ENCODE measurements around the gene CACNA1F. TPM values are rescaled to one million over a fixed set of nuclear protein-coding genes. Genes with fewer than 3 reads are reported as not detected.

CACNA1F gene
- total RNA-seq, result under 1 TPM; 0.06 to 0.42 TPM
- under 1 TPM; 0.03 to 0.38 TPM for polyA plus RNA-seq
- long read RNA-seq, donor 1, result 0 reads
- long read RNA-seq, donor 2, result 0 reads

DNA sequence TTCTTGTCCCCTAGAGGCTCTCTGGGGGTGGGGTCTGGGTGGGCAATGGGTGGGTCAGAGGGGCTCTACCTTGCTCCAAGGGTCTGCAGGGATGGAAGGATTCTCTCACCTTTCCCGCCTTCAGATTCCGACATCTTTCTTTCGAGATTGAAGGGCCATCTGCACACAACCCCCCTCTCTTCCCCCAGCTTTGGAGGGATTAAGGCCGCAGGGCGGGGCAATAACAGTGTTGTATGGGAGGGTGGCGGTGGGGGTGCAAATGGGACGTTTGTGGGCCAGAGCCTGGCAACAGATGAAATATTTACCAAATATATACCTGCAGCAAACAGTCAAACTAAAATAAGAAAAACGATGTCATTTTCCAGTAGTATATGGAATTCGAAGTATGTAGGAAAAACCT lies at the start of gene CACNA1F:
CACNA1F (minus strand) TSS at position 165 of the 400 bp plus-strand sequence; CDS start at position 134, 31 bp downstream.
- Histone ChIP-seq H3K27me3 (ENCODE audit: control insufficient read depth in 1 of 2, insufficient read depth in 2 of 2, low read length in 1 of 2) (no peaks in the 10 kb centered on the region), H3K9me3 (ENCODE audit: control insufficient read depth, low read length) (no peaks in the 10 kb centered on the region), H3K4me3 (ENCODE audit: low read length in 2 of 2) (no peak within 1 kb of the TSS), H3K4me1 (ENCODE audit: control insufficient read depth in 1 of 2, insufficient read depth in 2 of 2, low read length in 2 of 2) (no peaks in the 10 kb centered on the region), H3K27ac (ENCODE audit: low read depth in 1 of 2, low read length in 2 of 2) (no peak within 1 kb of the TSS), H3K36me3 (ENCODE audit: control insufficient read depth in 1 of 2, insufficient read depth in 2 of 2, low read length in 1 of 2) (no peaks in the 10 kb centered on the region)
- ATAC-seq (ENCODE audit: low FRiP score) (no peak), DNase-seq (peak in 1 of 2 donors; percentile 30)
- intact Hi-C loops (cut with DNase I), result no loop called here
- WGBS, 2 donors, result 81 to 88% methylated on average over 9 of the region's 9 CpGs

DNA sequence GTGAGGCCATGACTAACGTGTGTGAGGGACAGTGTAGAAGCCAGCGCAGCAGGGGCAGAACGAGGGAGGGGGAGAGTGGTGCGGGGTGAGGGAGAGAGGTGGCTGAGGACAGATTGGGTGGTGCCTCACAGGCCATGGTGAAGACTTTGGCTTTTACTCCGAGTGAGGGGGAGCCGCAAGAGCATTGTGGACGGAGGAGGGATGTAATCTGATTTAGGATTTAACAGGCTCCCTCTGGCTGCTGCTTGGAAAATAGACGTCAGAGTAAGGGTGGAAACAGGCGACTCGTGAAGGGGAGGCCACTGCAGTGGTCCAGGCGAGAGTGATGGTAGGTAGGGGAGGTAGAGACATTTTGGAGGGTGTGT lies 49.5 kb upstream of the CACNA1F start:
- intact Hi-C loops (cut with DNase I), result no loop called here
- no peaks in the 10 kb centered on the region for H3K9me3 ChIP-seq (ENCODE audit: control insufficient read depth, low read length)

DNA sequence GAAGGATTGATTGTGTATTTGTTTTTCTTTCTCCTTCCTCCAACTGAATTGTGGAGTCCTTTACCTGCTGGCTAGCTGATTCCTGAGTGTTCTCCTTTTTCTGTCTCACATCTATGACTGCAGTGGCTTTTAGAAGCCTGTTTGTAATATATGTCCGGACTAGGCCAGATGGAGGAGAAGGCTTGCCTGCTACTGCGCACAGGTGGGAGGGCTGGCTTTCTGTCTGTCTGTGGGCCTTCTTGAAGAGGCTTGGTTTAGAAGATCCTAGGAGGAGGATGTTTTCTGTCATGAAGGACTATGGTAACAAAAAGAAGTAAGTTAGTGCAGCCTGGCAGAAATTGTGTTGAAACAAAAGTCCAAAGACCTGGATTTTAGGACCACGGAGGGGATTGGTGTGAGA lies 44.9 kb upstream of the CACNA1F start:
- DNase-seq (no peak), ATAC-seq (ENCODE audit: low FRiP score) (no peak)
- no peaks in the 10 kb centered on the region for H3K9me3 ChIP-seq (ENCODE audit: control insufficient read depth, low read length)
- H3K27me3 ChIP-seq (ENCODE audit: control insufficient read depth in 1 of 2, insufficient read depth in 2 of 2, low read length in 1 of 2), result no peaks in the 10 kb centered on the region
- peaks cover 0 to 2% of the 10 kb centered on the region in 2 donors for H3K4me1 ChIP-seq (ENCODE audit: control insufficient read depth in 1 of 2, insufficient read depth in 2 of 2, low read length in 2 of 2)
- 83 to 91% methylated on average over 3 of the region's 3 CpGs for WGBS, 2 donors
- H3K4me3 ChIP-seq (ENCODE audit: low read length in 2 of 2), result no peak overlapping the region
- no peaks in the 10 kb centered on the region for H3K36me3 ChIP-seq (ENCODE audit: control insufficient read depth in 1 of 2, insufficient read depth in 2 of 2, low read length in 1 of 2)
- no peak overlapping the region for H3K27ac ChIP-seq (ENCODE audit: low read depth in 1 of 2, low read length in 2 of 2)
- intact Hi-C loops (cut with DNase I), result no loop called here

More for the DNA sequence above, 49.5 kb upstream of the CACNA1F start:
- no peak overlapping the region for H3K4me3 ChIP-seq (ENCODE audit: low read length in 2 of 2)
- H3K27me3 ChIP-seq (ENCODE audit: control insufficient read depth in 1 of 2, insufficient read depth in 2 of 2, low read length in 1 of 2), result no peaks in the 10 kb centered on the region
- WGBS, 2 donors, result 13 to 18% methylated on average over 11 of the region's 11 CpGs
- H3K36me3 ChIP-seq (ENCODE audit: control insufficient read depth in 1 of 2, insufficient read depth in 2 of 2, low read length in 1 of 2), result no peaks in the 10 kb centered on the region
- DNase-seq, result no peak
- ATAC-seq (ENCODE audit: low FRiP score), result peak; percentile 65
- no peak overlapping the region for H3K27ac ChIP-seq (ENCODE audit: low read depth in 1 of 2, low read length in 2 of 2)
- no peaks in the 10 kb centered on the region for H3K4me1 ChIP-seq (ENCODE audit: control insufficient read depth in 1 of 2, insufficient read depth in 2 of 2, low read length in 2 of 2)

DNA sequence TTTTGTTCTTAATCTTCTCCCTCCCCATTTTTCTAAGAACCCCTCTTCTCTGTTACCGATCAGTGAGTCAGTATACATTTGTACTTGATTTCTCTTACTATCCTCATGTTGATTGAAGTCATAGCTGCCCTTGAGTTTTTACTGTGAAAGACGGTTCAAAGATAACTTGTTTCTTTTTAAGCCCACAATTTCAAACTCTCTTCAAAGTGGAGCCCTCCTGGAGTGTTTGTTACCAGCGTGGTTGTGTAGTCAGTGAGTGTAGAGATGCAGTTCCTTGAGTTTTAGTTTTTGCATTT lies 44.3 kb upstream of the CACNA1F start:
- intact Hi-C loops (cut with DNase I), result no loop called here
- ATAC-seq (ENCODE audit: low FRiP score), result no peak
- WGBS, 2 donors, result 56 to 70% methylated on average over 3 of the region's 3 CpGs

GRCh38 chrX:49276671-49277534 lies 43.8 kb upstream of the CACNA1F start:
- Histone ChIP-seq H3K36me3 (ENCODE audit: control insufficient read depth in 1 of 2, insufficient read depth in 2 of 2, low read length in 1 of 2) (no peaks in the 10 kb centered on the region), H3K9me3 (ENCODE audit: control insufficient read depth, low read length) (no peaks in the 10 kb centered on the region), H3K27ac (ENCODE audit: low read depth in 1 of 2, low read length in 2 of 2) (peak overlapping the region; percentile 30 to 33), H3K4me3 (ENCODE audit: low read length in 2 of 2) (no peak overlapping the region), H3K27me3 (ENCODE audit: control insufficient read depth in 1 of 2, insufficient read depth in 2 of 2, low read length in 1 of 2) (no peaks in the 10 kb centered on the region), H3K4me1 (ENCODE audit: control insufficient read depth in 1 of 2, insufficient read depth in 2 of 2, low read length in 2 of 2) (peaks cover 0 to 2% of the 10 kb centered on the region in 2 donors)
- 38 to 42% methylated on average over 19 of the region's 19 CpGs for WGBS, 2 donors
- DNase-seq, result no peak
- ATAC-seq (ENCODE audit: low FRiP score), result no peak
- intact Hi-C loops (cut with DNase I), result no loop called here

More for the DNA sequence above, 44.3 kb upstream of the CACNA1F start:
- no peaks in the 10 kb centered on the region for H3K9me3 ChIP-seq (ENCODE audit: control insufficient read depth, low read length)
- peak overlapping the region in 1 of 2 donors; percentile 33 for H3K27ac ChIP-seq (ENCODE audit: low read depth in 1 of 2, low read length in 2 of 2)
- no peaks in the 10 kb centered on the region for H3K36me3 ChIP-seq (ENCODE audit: control insufficient read depth in 1 of 2, insufficient read depth in 2 of 2, low read length in 1 of 2)
- no peak overlapping the region for H3K4me3 ChIP-seq (ENCODE audit: low read length in 2 of 2)
- H3K4me1 ChIP-seq (ENCODE audit: control insufficient read depth in 1 of 2, insufficient read depth in 2 of 2, low read length in 2 of 2), result peaks cover 0 to 2% of the 10 kb centered on the region in 2 donors
- no peaks in the 10 kb centered on the region for H3K27me3 ChIP-seq (ENCODE audit: control insufficient read depth in 1 of 2, insufficient read depth in 2 of 2, low read length in 1 of 2)
- DNase-seq, result no peak

GRCh38 chrX:49276207-49276606 lies 43.1 kb upstream of the CACNA1F start:
- Histone ChIP-seq H3K27me3 (ENCODE audit: control insufficient read depth in 1 of 2, insufficient read depth in 2 of 2, low read length in 1 of 2) (no peaks in the 10 kb centered on the region), H3K9me3 (ENCODE audit: control insufficient read depth, low read length) (no peaks in the 10 kb centered on the region), H3K36me3 (ENCODE audit: control insufficient read depth in 1 of 2, insufficient read depth in 2 of 2, low read length in 1 of 2) (no peaks in the 10 kb centered on the region), H3K27ac (ENCODE audit: low read depth in 1 of 2, low read length in 2 of 2) (no peak overlapping the region), H3K4me3 (ENCODE audit: low read length in 2 of 2) (no peak overlapping the region), H3K4me1 (ENCODE audit: control insufficient read depth in 1 of 2, insufficient read depth in 2 of 2, low read length in 2 of 2) (peaks cover 0 to 2% of the 10 kb centered on the region in 2 donors)
- WGBS, 2 donors, result 19 to 31% methylated on average over 1 of the region's 1 CpG
- no peak for DNase-seq
- intact Hi-C loops (cut with DNase I), result no loop called here
- ATAC-seq (ENCODE audit: low FRiP score), result no peak

DNA sequence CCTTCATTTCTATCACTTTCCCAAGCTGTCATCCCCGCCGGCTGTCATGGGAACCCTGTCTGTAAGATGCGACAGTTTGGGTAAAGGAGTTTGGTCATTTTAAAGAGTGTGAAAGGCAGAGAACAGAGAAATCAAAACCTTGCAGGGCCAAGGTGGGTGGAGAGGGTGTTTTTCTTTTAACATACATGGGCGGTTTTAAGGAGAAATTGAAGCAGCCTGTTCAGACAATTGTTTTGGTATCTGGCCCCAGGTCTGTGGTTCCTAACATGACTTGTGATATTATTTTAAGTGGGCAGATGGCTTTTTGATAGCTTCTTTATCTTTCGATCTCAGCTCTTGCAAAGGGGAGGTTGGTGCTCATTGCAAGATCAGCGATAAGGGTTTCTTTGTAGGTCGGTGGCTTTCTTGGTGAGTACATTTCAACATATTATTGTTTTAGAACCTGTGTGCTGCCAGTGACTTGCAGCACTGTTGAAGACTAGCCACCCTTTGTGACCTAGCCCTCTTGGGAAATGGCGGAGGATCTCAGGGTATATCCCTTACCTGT lies 40.1 kb upstream of the CACNA1F start:
- DNase-seq (peak; percentile 8 to 26), ATAC-seq (ENCODE audit: low FRiP score) (no peak)
- intact Hi-C loops (cut with DNase I), result loop anchor here in 1 of 2 donors (5.0 kb wide), 1 partner anchor 81 kb away; no protein-coding TSS in a partner anchor
- Histone ChIP-seq H3K27me3 (ENCODE audit: control insufficient read depth in 1 of 2, insufficient read depth in 2 of 2, low read length in 1 of 2) (no peaks in the 10 kb centered on the region), H3K27ac (ENCODE audit: low read depth in 1 of 2, low read length in 2 of 2) (no peak overlapping the region), H3K4me3 (ENCODE audit: low read length in 2 of 2) (no peak overlapping the region), H3K4me1 (ENCODE audit: control insufficient read depth in 1 of 2, insufficient read depth in 2 of 2, low read length in 2 of 2) (peaks cover 0 to 2% of the 10 kb centered on the region in 2 donors), H3K36me3 (ENCODE audit: control insufficient read depth in 1 of 2, insufficient read depth in 2 of 2, low read length in 1 of 2) (no peaks in the 10 kb centered on the region), H3K9me3 (ENCODE audit: control insufficient read depth, low read length) (no peaks in the 10 kb centered on the region)
- WGBS, 2 donors, result 81 to 84% methylated on average over 8 of the region's 8 CpGs

DNA sequence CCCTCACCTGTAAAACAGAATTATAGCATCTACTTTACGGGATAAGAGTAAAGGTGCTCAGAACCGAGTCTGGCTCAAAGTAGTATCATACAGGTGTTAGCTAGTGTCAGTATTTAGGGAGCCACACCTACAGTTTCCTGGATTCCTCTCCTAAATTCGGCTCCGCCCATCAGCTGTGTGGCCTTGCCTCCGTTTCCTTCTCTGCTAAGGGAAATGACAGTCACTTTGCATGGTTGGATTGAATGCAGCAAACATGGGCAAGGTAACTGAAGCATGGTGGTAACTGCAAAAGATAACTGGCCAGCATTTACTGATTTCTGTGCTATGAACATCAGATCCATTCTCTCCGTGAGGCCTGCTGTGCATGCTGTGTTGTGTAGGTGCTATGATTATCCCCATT lies 39.3 kb upstream of the CACNA1F start:
- Histone ChIP-seq H3K36me3 (ENCODE audit: control insufficient read depth in 1 of 2, insufficient read depth in 2 of 2, low read length in 1 of 2) (no peaks in the 10 kb centered on the region), H3K27me3 (ENCODE audit: control insufficient read depth in 1 of 2, insufficient read depth in 2 of 2, low read length in 1 of 2) (no peaks in the 10 kb centered on the region), H3K9me3 (ENCODE audit: control insufficient read depth, low read length) (no peaks in the 10 kb centered on the region), H3K27ac (ENCODE audit: low read depth in 1 of 2, low read length in 2 of 2) (no peak overlapping the region), H3K4me3 (ENCODE audit: low read length in 2 of 2) (no peak overlapping the region), H3K4me1 (ENCODE audit: control insufficient read depth in 1 of 2, insufficient read depth in 2 of 2, low read length in 2 of 2) (peaks cover 0 to 2% of the 10 kb centered on the region in 2 donors)
- ATAC-seq (ENCODE audit: low FRiP score) (no peak), DNase-seq (peak; percentile 9 to 23)
- intact Hi-C loops (cut with DNase I), result loop anchor here in 1 of 2 donors (5.0 kb wide), 1 partner anchor 80 kb away; no protein-coding TSS in a partner anchor
- WGBS, 2 donors, result 56 to 66% methylated on average over 6 of the region's 6 CpGs

Data from aorta (tissue), 5 donors.